Testis (tissue), 2 donors: ENCODE data around the gene RASGRF2.

Source experiments
- CTCF ChIP-seq, 3 experiments: fragments of 450-650 bp in 2 of 3; fragments of 200-600 bp in 1 of 3; sonication (generic) in 1 of 3; IDR thresholded peaks; one replicate each; pipeline ENCODE4 v1.5.1; 2016 to 2019; ENCODE audit warnings: antibody characterized with exemption in 3 of 3, mild to moderate bottlenecking in 2 of 3, moderate library complexity in 1 of 3
- POLR2A ChIP-seq: fragments of 450-650 bp; IDR thresholded peaks from one replicate; pipeline ENCODE4 v1.6.1; 2017; ENCODE audit warnings: antibody characterized with exemption, mild to moderate bottlenecking, moderate library complexity

GRCh38 chr5:81006947-81007636, 46.9 kb downstream of the RASGRF2 start:
- TF ChIP-seq POLR2A (no peak), CTCF (IDR thresholded peaks at IDR 0.05) (no peak)
